C4-2B (cell line): ENCODE measurements around the gene CLDN12.

Experiments
- ZFX ChIP-seq: fragments of 450-650 bp; IDR thresholded peaks from 2 replicates; pipeline ENCODE4 v1.6.1; 2017
- TF ChIP-seq, protein P1 (sequence below): fragments of 450-650 bp; conservative IDR thresholded peaks from 2 replicates; pipeline ENCODE4 v1.5.1; 2017; ENCODE audit warnings: mild to moderate bottlenecking

DNA sequence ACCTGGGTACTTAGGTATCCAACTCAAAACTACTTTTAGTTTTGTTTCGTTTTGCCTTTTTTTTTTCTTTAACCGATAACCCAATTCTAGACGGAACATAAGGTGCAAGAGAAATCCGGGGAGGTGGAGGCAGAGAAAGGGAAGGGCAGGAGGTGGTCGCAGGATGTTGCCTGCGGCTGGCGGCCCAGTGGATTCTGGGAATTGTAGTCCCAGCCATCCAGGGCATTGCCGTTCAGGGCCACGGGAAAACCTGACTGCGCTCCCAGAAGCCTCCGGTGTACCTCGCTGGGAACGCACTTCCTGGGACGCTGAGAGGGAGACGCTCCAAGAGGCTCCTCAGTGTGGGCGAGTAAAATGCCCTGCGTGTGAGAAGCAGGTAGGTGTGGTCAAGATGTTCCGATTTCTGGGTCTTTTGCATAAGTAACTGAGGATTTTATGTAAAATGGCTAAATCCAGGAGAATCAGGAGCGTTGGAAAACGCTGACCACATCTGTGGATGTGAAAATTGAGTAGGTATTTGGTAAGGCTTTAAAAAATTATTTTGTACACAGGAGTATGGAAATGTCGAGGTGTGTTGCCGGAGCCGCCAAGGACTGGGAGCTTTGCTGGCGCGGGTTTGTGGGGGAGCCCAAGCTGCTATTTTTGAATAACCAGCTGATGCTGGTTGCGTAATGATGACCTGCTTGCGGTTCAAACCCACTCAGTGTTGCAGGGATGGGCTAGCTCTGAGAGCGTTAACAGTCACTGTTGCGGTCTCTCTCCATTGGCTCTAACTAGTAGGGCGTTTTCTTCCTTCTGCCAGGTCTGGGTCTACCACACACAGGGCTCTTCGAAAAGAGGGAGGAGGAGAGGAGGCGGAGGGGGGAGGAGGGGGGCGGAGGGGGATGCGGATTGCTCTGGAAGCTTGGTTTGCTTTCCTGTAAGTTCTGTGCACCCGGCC, at the start of gene CLDN12:
- TF ChIP-seq, protein P1, sequence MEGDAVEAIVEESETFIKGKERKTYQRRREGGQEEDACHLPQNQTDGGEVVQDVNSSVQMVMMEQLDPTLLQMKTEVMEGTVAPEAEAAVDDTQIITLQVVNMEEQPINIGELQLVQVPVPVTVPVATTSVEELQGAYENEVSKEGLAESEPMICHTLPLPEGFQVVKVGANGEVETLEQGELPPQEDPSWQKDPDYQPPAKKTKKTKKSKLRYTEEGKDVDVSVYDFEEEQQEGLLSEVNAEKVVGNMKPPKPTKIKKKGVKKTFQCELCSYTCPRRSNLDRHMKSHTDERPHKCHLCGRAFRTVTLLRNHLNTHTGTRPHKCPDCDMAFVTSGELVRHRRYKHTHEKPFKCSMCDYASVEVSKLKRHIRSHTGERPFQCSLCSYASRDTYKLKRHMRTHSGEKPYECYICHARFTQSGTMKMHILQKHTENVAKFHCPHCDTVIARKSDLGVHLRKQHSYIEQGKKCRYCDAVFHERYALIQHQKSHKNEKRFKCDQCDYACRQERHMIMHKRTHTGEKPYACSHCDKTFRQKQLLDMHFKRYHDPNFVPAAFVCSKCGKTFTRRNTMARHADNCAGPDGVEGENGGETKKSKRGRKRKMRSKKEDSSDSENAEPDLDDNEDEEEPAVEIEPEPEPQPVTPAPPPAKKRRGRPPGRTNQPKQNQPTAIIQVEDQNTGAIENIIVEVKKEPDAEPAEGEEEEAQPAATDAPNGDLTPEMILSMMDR: no peak
- no peak for TF ChIP-seq ZFX
